ENCODE measurements around the gene MRPS14. TPM values are rescaled to one million over a fixed set of nuclear protein-coding genes. Genes with fewer than 3 reads are reported as not detected.
A peak's percentile ranks its signal among the peaks of the same experiment; 100 is the strongest.
"Not testable (repeated sequence)": the region's sequence is repeated elsewhere in the genome, so short reads cannot be mapped to it uniquely, and the experiment has no call there.

The MRPS14 gene
- total RNA-seq, 1 donor from 2014 or later, result 20.4 TPM

- no peak for ATAC-seq
- DNase-seq (ENCODE audit: low spot score), result no peak
Observed at GRCh38 chr1:175024773-175025172, 1.5 kb upstream of the MRPS14 start.

GRCh38 chr1:175023922-175024242 lies 657 bp upstream of the MRPS14 start:
- DNase-seq (ENCODE audit: low spot score); ATAC-seq: not testable (repeated sequence)

- ATAC-seq (no peak), DNase-seq (ENCODE audit: low spot score) (no peak)
Observed at GRCh38 chr1:175019524-175019923, 3.7 kb downstream of the MRPS14 start.

GRCh38 chr1:175015243-175015642 lies 8.0 kb downstream of the MRPS14 start:
- DNase-seq (ENCODE audit: low spot score) (no peak), ATAC-seq (no peak)

- DNase-seq (ENCODE audit: low spot score) (no peak), ATAC-seq (no peak)
Observed at GRCh38 chr1:175013445-175013844, 9.8 kb downstream of the MRPS14 start.

- ATAC-seq (no peak), DNase-seq (ENCODE audit: low spot score) (no peak)
Observed at GRCh38 chr1:175009532-175009931, 13.7 kb downstream of the MRPS14 start.

- ATAC-seq, result no peak
- DNase-seq (ENCODE audit: low spot score), result no peak
Observed at GRCh38 chr1:175005085-175005783, 18.0 kb downstream of the MRPS14 start.

- DNase-seq (ENCODE audit: low spot score) (no peak), ATAC-seq (no peak)
Observed at GRCh38 chr1:175003521-175003920, 19.7 kb downstream of the MRPS14 start.

- no peak for ATAC-seq
- no peak for DNase-seq (ENCODE audit: low spot score)
Observed at GRCh38 chr1:175002910-175003517, 20.2 kb downstream of the MRPS14 start.

- ATAC-seq, result no peak
- DNase-seq (ENCODE audit: low spot score), result no peak
Observed at GRCh38 chr1:175000697-175001187, 22.5 kb downstream of the MRPS14 start.

GRCh38 chr1:174999936-175000696 lies 23.1 kb downstream of the MRPS14 start, which contains the start of gene CACYBP:
Gene CACYBP (plus strand): TSS chr1:174999947. CDS start chr1:175000181, 234 bp downstream.
- peak; percentile 71 for DNase-seq (ENCODE audit: low spot score)
- peak; percentile 26 for ATAC-seq

- peak; percentile 84 for ATAC-seq
- peak; percentile 98 for DNase-seq (ENCODE audit: low spot score)
Observed at GRCh38 chr1:174999216-174999935, 23.8 kb downstream of the MRPS14 start.

GRCh38 chr1:174998569-174999215 lies 24.5 kb downstream of the MRPS14 start:
- ATAC-seq, result peak; percentile 45
- DNase-seq (ENCODE audit: low spot score), result peak; percentile 55

- ATAC-seq (no peak), DNase-seq (ENCODE audit: low spot score) (no peak)
Observed at GRCh38 chr1:174997041-174997440, 26.2 kb downstream of the MRPS14 start.

- DNase-seq (ENCODE audit: low spot score) (no peak), ATAC-seq (no peak)
Observed at GRCh38 chr1:174996476-174996875, 26.7 kb downstream of the MRPS14 start.

GRCh38 chr1:174995916-174996315 lies 27.3 kb downstream of the MRPS14 start:
- DNase-seq (ENCODE audit: low spot score) (no peak), ATAC-seq (no peak)

- DNase-seq (ENCODE audit: low spot score) (no peak), ATAC-seq (no peak)
Observed at GRCh38 chr1:174995121-174995520, 28.1 kb downstream of the MRPS14 start.

GRCh38 chr1:174991473-174991872 lies 31.8 kb downstream of the MRPS14 start:
- no peak for DNase-seq (ENCODE audit: low spot score)
- no peak for ATAC-seq

GRCh38 chr1:174990382-174990999 lies 32.7 kb downstream of the MRPS14 start:
- ATAC-seq, result peak; percentile 97

More at GRCh38 chr1:174990382-174990999, 32.7 kb downstream of the MRPS14 start:
- no peak for DNase-seq (ENCODE audit: low spot score)
